ENCODE measurements around the gene HLA-E. TPM values are rescaled to one million over a fixed set of nuclear protein-coding genes. Genes with fewer than 3 reads are reported as not detected.
"Not testable (repeated sequence)": the region's sequence is repeated elsewhere in the genome, so short reads cannot be mapped to it uniquely, and the experiment has no call there.

Gene HLA-E
- total and polyA plus RNA-seq, 4 donors, result 148 to 506 (median 351) TPM

- no peak for DNase-seq
- 76 to 82% methylated on average over 1 of the region's 1 CpG for WGBS, 2 donors
- Histone ChIP-seq H3K9me3 (ENCODE audit: control insufficient read depth, low read length) (no peaks in the 10 kb centered on the region), H3K36me3 (ENCODE audit: control insufficient read depth in 1 of 2, insufficient read depth in 2 of 2, low read length in 1 of 2) (no peaks in the 10 kb centered on the region), H3K27ac (ENCODE audit: low read depth in 1 of 2, low read length in 2 of 2) (no peak overlapping the region), H3K27me3 (ENCODE audit: control insufficient read depth in 1 of 2, insufficient read depth in 2 of 2, low read length in 1 of 2) (no peaks in the 10 kb centered on the region), H3K4me1 (ENCODE audit: control insufficient read depth in 1 of 2, insufficient read depth in 2 of 2, low read length in 2 of 2) (no peaks in the 10 kb centered on the region), H3K4me3 (ENCODE audit: low read length in 2 of 2) (no peak overlapping the region)
- intact Hi-C loops (cut with DNase I), result no loop called here
- ATAC-seq (ENCODE audit: low FRiP score), result no peak
These were observed 18.3 kb upstream of the HLA-E start for GRCh38 chr6:30470968-30471367.

- not testable (repeated sequence) for DNase-seq; H3K27ac ChIP-seq (ENCODE audit: low read depth in 1 of 2, low read length in 2 of 2)
- WGBS, 2 donors, result 92 to 94% methylated on average over 10 to 25 of the region's 26 CpGs
These were observed 14.2 kb upstream of the HLA-E start for GRCh38 chr6:30475116-30475515.

GRCh38 chr6:30480536-30481156 is 8.7 kb upstream of the HLA-E start:
- H3K27ac ChIP-seq (ENCODE audit: low read depth in 1 of 2, low read length in 2 of 2), result no peak overlapping the region
- DNase-seq (no peak), ATAC-seq (ENCODE audit: low FRiP score) (no peak)
- no peaks in the 10 kb centered on the region for H3K36me3 ChIP-seq (ENCODE audit: control insufficient read depth in 1 of 2, insufficient read depth in 2 of 2, low read length in 1 of 2)
- H3K4me1 ChIP-seq (ENCODE audit: control insufficient read depth in 1 of 2, insufficient read depth in 2 of 2, low read length in 2 of 2), result no peaks in the 10 kb centered on the region
- intact Hi-C loops (cut with DNase I), result loop anchor here in 1 of 2 donors (5.0 kb wide), 1 partner anchor 52 kb away; no protein-coding TSS in a partner anchor
- H3K4me3 ChIP-seq (ENCODE audit: low read length in 2 of 2), result no peak overlapping the region
- 6 to 13% methylated on average over 18 of the region's 18 CpGs for WGBS, 2 donors
- no peaks in the 10 kb centered on the region for H3K9me3 ChIP-seq (ENCODE audit: control insufficient read depth, low read length)
- no peaks in the 10 kb centered on the region for H3K27me3 ChIP-seq (ENCODE audit: control insufficient read depth in 1 of 2, insufficient read depth in 2 of 2, low read length in 1 of 2)

More at GRCh38 chr6:30475116-30475515, 14.2 kb upstream of the HLA-E start:
- H3K9me3 ChIP-seq (ENCODE audit: control insufficient read depth, low read length); intact Hi-C loops (cut with DNase I); H3K4me1 ChIP-seq (ENCODE audit: control insufficient read depth in 1 of 2, insufficient read depth in 2 of 2, low read length in 2 of 2); H3K36me3 ChIP-seq (ENCODE audit: control insufficient read depth in 1 of 2, insufficient read depth in 2 of 2, low read length in 1 of 2); ATAC-seq (ENCODE audit: low FRiP score); H3K27me3 ChIP-seq (ENCODE audit: control insufficient read depth in 1 of 2, insufficient read depth in 2 of 2, low read length in 1 of 2); H3K4me3 ChIP-seq (ENCODE audit: low read length in 2 of 2): not testable (repeated sequence)

- Histone ChIP-seq H3K9me3 (ENCODE audit: control insufficient read depth, low read length) (no peaks in the 10 kb centered on the region), H3K4me3 (ENCODE audit: low read length in 2 of 2) (no peak overlapping the region), H3K36me3 (ENCODE audit: control insufficient read depth in 1 of 2, insufficient read depth in 2 of 2, low read length in 1 of 2) (no peaks in the 10 kb centered on the region), H3K4me1 (ENCODE audit: control insufficient read depth in 1 of 2, insufficient read depth in 2 of 2, low read length in 2 of 2) (no peaks in the 10 kb centered on the region), H3K27me3 (ENCODE audit: control insufficient read depth in 1 of 2, insufficient read depth in 2 of 2, low read length in 1 of 2) (no peaks in the 10 kb centered on the region), H3K27ac (ENCODE audit: low read depth in 1 of 2, low read length in 2 of 2) (no peak overlapping the region)
- WGBS, 2 donors, result 5 to 7% methylated on average over 33 of the region's 33 CpGs
- no peak for ATAC-seq (ENCODE audit: low FRiP score)
- DNase-seq, result no peak
- intact Hi-C loops (cut with DNase I), result loop anchor here in 1 of 2 donors (5.0 kb wide), 1 partner anchor 51 kb away; no protein-coding TSS in a partner anchor
These were observed 7.9 kb upstream of the HLA-E start for GRCh38 chr6:30481211-30481964.

GRCh38 chr6:30481965-30482644 is 7.2 kb upstream of the HLA-E start:
- H3K27me3 ChIP-seq (ENCODE audit: control insufficient read depth in 1 of 2, insufficient read depth in 2 of 2, low read length in 1 of 2); H3K4me1 ChIP-seq (ENCODE audit: control insufficient read depth in 1 of 2, insufficient read depth in 2 of 2, low read length in 2 of 2); H3K27ac ChIP-seq (ENCODE audit: low read depth in 1 of 2, low read length in 2 of 2); H3K9me3 ChIP-seq (ENCODE audit: control insufficient read depth, low read length); H3K4me3 ChIP-seq (ENCODE audit: low read length in 2 of 2); H3K36me3 ChIP-seq (ENCODE audit: control insufficient read depth in 1 of 2, insufficient read depth in 2 of 2, low read length in 1 of 2): not testable (repeated sequence)
- DNase-seq (peak; percentile 88 to 91), ATAC-seq (ENCODE audit: low FRiP score) (peak; percentile 93)
- WGBS, 2 donors, result 1% methylated on average over 19 of the region's 19 CpGs
- intact Hi-C loops (cut with DNase I), result loop anchor here (2.0 to 5.0 kb wide), 3 partner anchors 50 to 115 kb away; no protein-coding TSS in a partner anchor

GRCh38 chr6:30483677-30484279 is 5.5 kb upstream of the HLA-E start:
- ATAC-seq (ENCODE audit: low FRiP score) (no peak), DNase-seq (no peak)
- H3K27me3 ChIP-seq (ENCODE audit: control insufficient read depth in 1 of 2, insufficient read depth in 2 of 2, low read length in 1 of 2), result no peaks in the 10 kb centered on the region
- H3K4me1 ChIP-seq (ENCODE audit: control insufficient read depth in 1 of 2, insufficient read depth in 2 of 2, low read length in 2 of 2), result no peaks in the 10 kb centered on the region
- no peaks in the 10 kb centered on the region for H3K36me3 ChIP-seq (ENCODE audit: control insufficient read depth in 1 of 2, insufficient read depth in 2 of 2, low read length in 1 of 2)
- H3K27ac ChIP-seq (ENCODE audit: low read depth in 1 of 2, low read length in 2 of 2), result no peak overlapping the region
- intact Hi-C loops (cut with DNase I), result loop anchor here (2.0 to 5.0 kb wide), 3 partner anchors 49 to 113 kb away; no protein-coding TSS in a partner anchor
- WGBS, 2 donors, result 22% methylated on average over 7 of the region's 7 CpGs
- H3K9me3 ChIP-seq (ENCODE audit: control insufficient read depth, low read length), result no peaks in the 10 kb centered on the region
- no peak overlapping the region for H3K4me3 ChIP-seq (ENCODE audit: low read length in 2 of 2)

GRCh38 chr6:30485236-30485635 is 4.1 kb upstream of the HLA-E start:
- WGBS, 2 donors, result 87 to 88% methylated on average over 3 of the region's 3 CpGs
- no peaks in the 10 kb centered on the region for H3K9me3 ChIP-seq (ENCODE audit: control insufficient read depth, low read length)
- no peaks in the 10 kb centered on the region for H3K4me1 ChIP-seq (ENCODE audit: control insufficient read depth in 1 of 2, insufficient read depth in 2 of 2, low read length in 2 of 2)
- no peaks in the 10 kb centered on the region for H3K36me3 ChIP-seq (ENCODE audit: control insufficient read depth in 1 of 2, insufficient read depth in 2 of 2, low read length in 1 of 2)
- intact Hi-C loops (cut with DNase I), result no loop called here
- no peak overlapping the region for H3K4me3 ChIP-seq (ENCODE audit: low read length in 2 of 2)
- H3K27me3 ChIP-seq (ENCODE audit: control insufficient read depth in 1 of 2, insufficient read depth in 2 of 2, low read length in 1 of 2), result no peaks in the 10 kb centered on the region
- no peak overlapping the region for H3K27ac ChIP-seq (ENCODE audit: low read depth in 1 of 2, low read length in 2 of 2)
- ATAC-seq (ENCODE audit: low FRiP score) (no peak), DNase-seq (no peak)

GRCh38 chr6:30487926-30488325 is 1.4 kb upstream of the HLA-E start:
- intact Hi-C loops (cut with DNase I), result no loop called here
- WGBS, 2 donors, result 62 to 74% methylated on average over 9 of the region's 9 CpGs
- Histone ChIP-seq H3K4me3 (ENCODE audit: low read length in 2 of 2) (no peak overlapping the region), H3K27ac (ENCODE audit: low read depth in 1 of 2, low read length in 2 of 2) (no peak overlapping the region), H3K4me1 (ENCODE audit: control insufficient read depth in 1 of 2, insufficient read depth in 2 of 2, low read length in 2 of 2) (no peaks in the 10 kb centered on the region), H3K9me3 (ENCODE audit: control insufficient read depth, low read length) (no peaks in the 10 kb centered on the region), H3K27me3 (ENCODE audit: control insufficient read depth in 1 of 2, insufficient read depth in 2 of 2, low read length in 1 of 2) (no peaks in the 10 kb centered on the region), H3K36me3 (ENCODE audit: control insufficient read depth in 1 of 2, insufficient read depth in 2 of 2, low read length in 1 of 2) (peaks cover 4 to 5% of the 10 kb centered on the region in 2 donors)
- ATAC-seq (ENCODE audit: low FRiP score) (no peak), DNase-seq (peak in 1 of 2 donors; percentile 39)

Measured in aorta (tissue), 5 donors.